PC-9 (cell line): ENCODE measurements around the gene ASPN. TPM values are rescaled to one million over a fixed set of nuclear protein-coding genes. Genes with fewer than 3 reads are reported as not detected.

Experiments used
- BruUV-seq: library from RNA; stranded (reverse); fragments of 400-500 nt; replicated peaks from 2 replicates; lab custom pipeline; 2021; lab: Mats Ljungman, UMichigan
- CTCF ChIA-PET: fragments of 300-600 bp; sonication (Branson Sonifier 250); formaldehyde crosslinking; loops from one replicate; lab custom pipeline; 2022; ENCODE audit warnings: antibody characterized with exemption; lab: Charles Lee
- POLR2A ChIA-PET: fragments of 300-600 bp; sonication (Branson Sonifier 250); formaldehyde crosslinking; loops from one replicate; lab custom pipeline; 2022; ENCODE audit warnings: antibody characterized with exemption; ENCODE audit not compliant: unreplicated experiment; lab: Charles Lee
- DNase-seq, 2 experiments: peaks; one replicate each; pipeline versions ENCODE4 v3.0.0 to v3.0.0-alpha.2; 2015 to 2022; ENCODE audit warnings: mixed read lengths in 1 of 2
- H2AFZ ChIP-seq: fragments of 200-600 bp; sonication (generic); 2 replicates; pipeline ENCODE4 v1.8.1; 2017; ENCODE audit warnings: antibody characterized with exemption
- H3F3A ChIP-seq: fragments of 200-600 bp; sonication (generic); 2 replicates; pipeline ENCODE4 v1.8.1; 2017; ENCODE audit warnings: antibody characterized with exemption, mild to moderate bottlenecking, low read depth; ENCODE audit not compliant: insufficient read depth
- H3K27ac ChIP-seq: fragments of 200-600 bp; sonication (generic); 2 replicates; pipeline ENCODE4 v1.6.1; 2016; ENCODE audit warnings: mixed run types
- H3K27me3 ChIP-seq: fragments of 200-600 bp; sonication (generic); 2 replicates; pipeline ENCODE4 v1.6.1; 2016; ENCODE audit warnings: low read depth, mixed run types; ENCODE audit not compliant: insufficient read depth
- H3K36me3 ChIP-seq: fragments of 200-600 bp; sonication (generic); 2 replicates; pipeline ENCODE4 v1.6.1; 2016; ENCODE audit warnings: low read depth, mixed run types
- H3K4me1 ChIP-seq: fragments of 200-600 bp; sonication (generic); replicated peaks from 2 replicates; pipeline ENCODE4 v1.6.1; 2016; ENCODE audit warnings: mixed run types; ENCODE audit not compliant: insufficient read depth
- H3K4me2 ChIP-seq: fragments of 200-600 bp; sonication (generic); 2 replicates; pipeline ENCODE4 v1.6.1; 2017; ENCODE audit warnings: mixed run types
- H3K4me3 ChIP-seq: fragments of 200-600 bp; sonication (generic); 2 replicates; pipeline ENCODE4 v1.6.1; 2016; ENCODE audit warnings: mixed run types
- H3K79me2 ChIP-seq: fragments of 200-600 bp; sonication (generic); 2 replicates; pipeline ENCODE4 v1.6.1; 2017; ENCODE audit warnings: low read depth, mixed run types
- H3K9me2 ChIP-seq: fragments of 200-600 bp; sonication (generic); 2 replicates; pipeline ENCODE4 v1.8.1; 2017; ENCODE audit warnings: mild to moderate bottlenecking; ENCODE audit not compliant: insufficient read depth
- H3K9me3 ChIP-seq: fragments of 200-600 bp; sonication (generic); 2 replicates; pipeline ENCODE4 v1.8.1; 2016; ENCODE audit warnings: low read depth; ENCODE audit not compliant: insufficient read depth
- H4K20me1 ChIP-seq: fragments of 200-600 bp; sonication (generic); 2 replicates; pipeline ENCODE4 v1.8.1; 2017; ENCODE audit not compliant: insufficient read depth
- EZH2 ChIP-seq: fragments of 200-600 bp; sonication (generic); IDR thresholded peaks from 2 replicates; pipeline ENCODE4 v1.8.0; 2017; ENCODE audit warnings: antibody characterized with exemption, low read depth
- intact Hi-C: fragments of 100-400 bp; cut with micrococcal nuclease; formaldehyde crosslinking; loops from one replicate; pipeline ENCODE4 v1.10.0; 2022; ENCODE audit not compliant: unreplicated experiment
- total RNA-seq: library from RNA; stranded (reverse); gene quantifications from 2 replicates; pipeline ENCODE4 v1.2.3, GENCODE V29; 2021
- TF ChIP-seq, protein P1 (sequence below): fragments of 200-600 bp; sonication (generic); conservative IDR thresholded peaks from 2 replicates; pipeline ENCODE4 v1.6.1; 2017; ENCODE audit warnings: mixed run types, antibody characterized with exemption, mild to moderate bottlenecking, moderate library complexity

Gene ASPN
- total RNA-seq, 1 experiment from 2014 or later, result not detected

DNA sequence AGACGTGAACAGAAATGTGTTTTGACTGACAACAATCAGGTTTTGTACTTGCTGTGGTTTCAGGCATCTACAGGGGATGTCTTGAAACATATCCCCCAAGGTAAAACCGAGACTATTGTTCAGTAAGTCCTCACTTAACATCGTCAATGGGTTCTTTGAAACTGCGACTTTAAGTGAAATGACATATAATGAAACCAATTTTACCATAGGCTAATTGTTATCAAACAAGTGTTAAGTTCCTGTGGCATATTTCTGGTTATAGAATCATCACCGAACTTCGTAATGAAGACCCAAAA is 41.6 kb downstream of the ASPN start:
- no peaks in the 10 kb centered on the region for H3F3A ChIP-seq
- TF ChIP-seq, protein P1, sequence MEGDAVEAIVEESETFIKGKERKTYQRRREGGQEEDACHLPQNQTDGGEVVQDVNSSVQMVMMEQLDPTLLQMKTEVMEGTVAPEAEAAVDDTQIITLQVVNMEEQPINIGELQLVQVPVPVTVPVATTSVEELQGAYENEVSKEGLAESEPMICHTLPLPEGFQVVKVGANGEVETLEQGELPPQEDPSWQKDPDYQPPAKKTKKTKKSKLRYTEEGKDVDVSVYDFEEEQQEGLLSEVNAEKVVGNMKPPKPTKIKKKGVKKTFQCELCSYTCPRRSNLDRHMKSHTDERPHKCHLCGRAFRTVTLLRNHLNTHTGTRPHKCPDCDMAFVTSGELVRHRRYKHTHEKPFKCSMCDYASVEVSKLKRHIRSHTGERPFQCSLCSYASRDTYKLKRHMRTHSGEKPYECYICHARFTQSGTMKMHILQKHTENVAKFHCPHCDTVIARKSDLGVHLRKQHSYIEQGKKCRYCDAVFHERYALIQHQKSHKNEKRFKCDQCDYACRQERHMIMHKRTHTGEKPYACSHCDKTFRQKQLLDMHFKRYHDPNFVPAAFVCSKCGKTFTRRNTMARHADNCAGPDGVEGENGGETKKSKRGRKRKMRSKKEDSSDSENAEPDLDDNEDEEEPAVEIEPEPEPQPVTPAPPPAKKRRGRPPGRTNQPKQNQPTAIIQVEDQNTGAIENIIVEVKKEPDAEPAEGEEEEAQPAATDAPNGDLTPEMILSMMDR, result no peak
- no peak for TF ChIP-seq EZH2
- intact Hi-C loops, result no loop called here
- no peak for DNase-seq
- no peaks in the 10 kb centered on the region for H4K20me1 ChIP-seq
- H3K36me3 ChIP-seq, result no peaks in the 10 kb centered on the region
- H3K9me2 ChIP-seq, result no peaks in the 10 kb centered on the region
- CTCF ChIA-PET, result no interaction called here
- H3K79me2 ChIP-seq, result no peaks in the 10 kb centered on the region
- H3K4me1 ChIP-seq, result no peaks in the 10 kb centered on the region
- H3K27ac ChIP-seq, result no peak overlapping the region
- POLR2A ChIA-PET, result no interaction called here
- H3K9me3 ChIP-seq, result no peaks in the 10 kb centered on the region
- BruUV-seq, result no TSS peak
- H3K4me3 ChIP-seq, result no peak overlapping the region
- no peak overlapping the region for H3K4me2 ChIP-seq
- H2AFZ ChIP-seq, result no peak overlapping the region
- no peaks in the 10 kb centered on the region for H3K27me3 ChIP-seq

DNA sequence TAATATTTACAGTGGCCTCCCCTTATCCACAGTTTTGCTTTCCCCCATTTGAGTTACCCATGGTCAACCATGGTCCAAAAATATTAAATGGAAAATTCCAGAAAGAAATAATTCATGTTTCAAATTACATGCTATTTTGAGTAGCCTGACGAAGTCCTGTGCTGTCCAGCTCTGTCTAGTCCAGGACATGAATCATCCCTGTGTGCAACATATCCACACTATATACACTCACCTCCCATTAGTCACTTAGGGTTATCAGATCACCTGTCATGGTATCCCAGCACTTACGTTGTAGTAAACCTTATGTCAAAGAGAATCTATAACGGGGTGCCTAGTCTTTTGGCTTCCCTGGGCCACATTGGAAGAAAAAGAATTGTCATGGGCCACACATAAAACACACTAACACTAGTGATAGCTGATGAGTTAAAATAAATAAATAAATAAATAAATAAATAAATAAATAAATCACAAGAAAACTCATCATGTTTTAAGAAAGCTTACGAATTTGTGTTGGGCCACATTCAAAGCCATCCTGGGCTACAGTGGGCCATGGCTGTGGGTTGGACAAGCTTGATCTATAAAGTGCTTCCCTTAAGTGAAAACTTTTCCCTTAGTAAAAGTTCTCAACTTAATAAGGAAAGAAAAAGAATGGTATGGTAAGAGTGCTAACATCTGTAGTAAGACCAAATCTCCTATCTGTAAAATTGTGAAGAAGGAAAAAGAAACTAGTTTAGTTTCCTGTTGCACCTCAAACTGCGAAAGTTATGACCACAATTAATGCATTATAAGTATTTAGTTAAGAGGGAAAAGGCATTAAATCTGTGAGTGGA is 42.2 kb downstream of the ASPN start:
- no peak overlapping the region for H3K27ac ChIP-seq
- H3K4me1 ChIP-seq, result no peaks in the 10 kb centered on the region
- no peak overlapping the region for H3K4me3 ChIP-seq
- no peaks in the 10 kb centered on the region for H3K79me2 ChIP-seq
- H2AFZ ChIP-seq, result no peak overlapping the region
- DNase-seq, result peak in 1 of 2 experiments; percentile 38
- no peak overlapping the region for H3K4me2 ChIP-seq
- CTCF ChIA-PET, result no interaction called here
- H3F3A ChIP-seq, result no peaks in the 10 kb centered on the region
- no peaks in the 10 kb centered on the region for H4K20me1 ChIP-seq
- TF ChIP-seq, protein P1, result no peak
- TF ChIP-seq EZH2, result no peak
- intact Hi-C loops, result loop anchor here (5.0 kb wide), 1 partner anchor 298 kb away; no protein-coding TSS in a partner anchor
- H3K36me3 ChIP-seq, result no peaks in the 10 kb centered on the region
- no peaks in the 10 kb centered on the region for H3K27me3 ChIP-seq
- no peaks in the 10 kb centered on the region for H3K9me2 ChIP-seq
- no peaks in the 10 kb centered on the region for H3K9me3 ChIP-seq
- POLR2A ChIA-PET, result no interaction called here
- no TSS peak for BruUV-seq

DNA sequence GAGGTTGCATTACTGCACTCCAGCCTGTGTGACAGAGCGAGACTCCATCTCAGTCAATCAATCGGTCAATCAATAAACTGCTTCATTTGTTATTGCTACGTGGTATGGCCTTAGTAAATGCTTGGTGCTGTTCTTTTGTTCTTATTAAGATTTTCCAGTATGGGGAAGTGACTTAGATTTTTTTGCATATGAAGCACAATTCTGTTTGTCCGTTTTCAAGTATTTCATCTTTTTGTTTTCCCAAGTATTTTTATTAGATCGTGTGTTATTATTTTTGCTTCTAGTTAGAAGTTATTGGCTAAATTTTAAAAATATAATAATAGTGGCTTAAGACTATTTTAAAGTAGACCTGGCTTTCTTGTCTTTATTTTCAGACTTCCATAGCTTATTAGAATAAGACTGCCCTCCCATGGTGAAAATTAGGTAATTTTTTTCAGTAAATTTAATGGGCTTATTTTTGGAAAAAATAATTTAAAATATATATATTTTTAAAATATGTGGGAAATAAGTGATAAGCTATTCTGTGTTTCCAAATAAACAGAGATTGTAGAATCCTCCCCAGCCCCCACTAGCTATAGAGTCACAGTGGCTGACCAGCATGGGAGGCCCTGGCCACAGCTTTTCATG is 43.3 kb downstream of the ASPN start:
- H3K27me3 ChIP-seq, result no peaks in the 10 kb centered on the region
- TF ChIP-seq, protein P1, result peak; percentile 34; the same call in 1 of the 2 replicates
- TF ChIP-seq EZH2, result no peak
- POLR2A ChIA-PET, result no interaction called here
- H3K4me2 ChIP-seq, result no peak overlapping the region
- H3K27ac ChIP-seq, result no peak overlapping the region
- no peak overlapping the region for H3K4me3 ChIP-seq
- no peaks in the 10 kb centered on the region for H3K9me3 ChIP-seq
- BruUV-seq, result no TSS peak
- no peaks in the 10 kb centered on the region for H3K79me2 ChIP-seq
- intact Hi-C loops, result loop anchor here (5.0 kb wide), 1 partner anchor 297 kb away; no protein-coding TSS in a partner anchor
- DNase-seq, result no peak
- H3K9me2 ChIP-seq, result no peaks in the 10 kb centered on the region
- CTCF ChIA-PET, result no interaction called here
- no peak overlapping the region for H2AFZ ChIP-seq
- H3K36me3 ChIP-seq, result no peaks in the 10 kb centered on the region
- H3K4me1 ChIP-seq, result no peaks in the 10 kb centered on the region
- no peaks in the 10 kb centered on the region for H4K20me1 ChIP-seq
- no peaks in the 10 kb centered on the region for H3F3A ChIP-seq
